HG02840 (cell line): ENCODE results near the gene DSG3.

Source experiments
- ATAC-seq: cut with Tn5 transposase; IDR thresholded peaks from one replicate; pipeline ENCODE4 v1.9.1; 2021; ENCODE audit warnings: mild to moderate bottlenecking, moderate library complexity, moderate number of reproducible peaks; ENCODE audit not compliant: unreplicated experiment, low FRiP score

The DSG3 gene

DNA sequence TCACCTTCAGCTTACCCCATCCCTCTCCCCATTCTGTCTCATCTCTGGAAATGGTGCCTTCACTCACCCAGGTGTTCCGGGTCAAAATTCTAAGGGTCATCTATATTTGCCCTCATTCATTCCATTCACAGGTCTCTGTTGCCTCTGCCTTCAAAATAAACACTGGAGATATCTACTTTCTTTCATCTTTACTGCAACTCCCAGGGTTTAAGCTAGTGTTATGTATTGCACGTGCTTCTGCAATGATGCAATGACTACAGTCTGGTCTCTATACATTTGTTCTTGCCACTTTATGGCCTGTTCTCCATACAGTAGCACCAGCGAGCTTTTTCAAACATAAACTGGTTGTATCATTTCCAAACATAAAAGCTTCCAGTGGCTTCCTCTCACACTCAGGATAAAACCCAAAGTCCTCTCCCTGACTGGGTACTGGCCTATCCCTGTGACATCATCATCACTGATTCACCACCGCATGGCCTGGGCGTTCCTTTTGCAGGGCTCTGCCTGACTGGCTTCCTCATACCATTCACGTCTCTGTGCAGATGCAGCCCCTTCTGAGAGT, 64.7 kb downstream of the DSG3 start:
- no peak for ATAC-seq

DNA sequence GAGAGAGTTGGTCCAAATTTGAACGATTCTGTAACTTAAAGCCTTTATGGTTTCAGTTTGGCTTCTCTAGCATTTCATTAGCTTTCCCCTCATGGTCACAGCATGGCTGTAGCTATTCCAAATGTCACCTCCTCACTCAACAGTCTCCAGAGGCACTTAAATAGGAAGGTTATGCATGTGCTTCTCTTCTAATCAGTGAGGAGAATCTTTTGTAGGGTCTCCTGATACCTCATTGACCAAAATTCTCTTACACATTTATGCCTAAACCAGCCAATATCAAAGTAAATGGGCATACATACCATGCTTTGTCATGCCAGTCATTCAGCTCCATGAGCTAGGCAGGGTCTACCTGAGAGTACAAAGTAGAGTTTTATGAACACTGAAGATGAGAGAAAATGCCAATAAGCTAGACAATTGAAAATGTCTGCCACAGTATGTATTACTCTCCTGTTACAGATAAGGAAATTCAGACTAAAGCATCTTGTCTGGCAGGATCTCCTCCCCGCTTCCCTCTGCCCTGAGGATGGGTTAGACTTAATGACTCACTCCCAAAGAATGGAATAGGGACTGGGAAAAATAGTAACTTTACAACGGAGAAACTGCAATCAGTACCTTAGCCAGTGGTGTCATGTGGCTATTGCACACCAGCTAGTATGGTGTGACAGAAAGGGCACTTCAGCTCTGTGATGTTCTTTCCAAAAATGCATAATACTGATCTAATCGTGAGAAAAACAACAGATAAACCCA, 65.8 kb downstream of the DSG3 start:
- ATAC-seq = no peak

DNA sequence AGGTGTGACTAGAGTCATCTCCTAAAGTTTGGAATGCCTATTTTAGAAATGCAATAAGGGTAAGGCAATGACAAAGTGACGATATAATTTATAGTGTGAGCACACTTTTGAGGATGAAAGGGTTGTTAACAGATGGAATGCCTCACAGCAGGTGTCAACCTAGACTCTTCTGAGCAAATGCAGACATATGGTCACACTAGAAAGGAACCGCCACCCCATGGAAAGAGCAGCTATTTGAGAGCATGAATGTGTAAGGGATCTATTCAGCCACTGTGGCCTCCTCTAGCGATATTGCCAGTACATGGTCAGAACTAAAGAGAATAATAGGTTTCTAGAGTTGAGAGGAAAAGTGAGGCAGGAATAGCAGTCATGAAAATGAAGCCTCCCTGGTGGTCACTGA, 68.9 kb downstream of the DSG3 start:
- no peak for ATAC-seq

DNA sequence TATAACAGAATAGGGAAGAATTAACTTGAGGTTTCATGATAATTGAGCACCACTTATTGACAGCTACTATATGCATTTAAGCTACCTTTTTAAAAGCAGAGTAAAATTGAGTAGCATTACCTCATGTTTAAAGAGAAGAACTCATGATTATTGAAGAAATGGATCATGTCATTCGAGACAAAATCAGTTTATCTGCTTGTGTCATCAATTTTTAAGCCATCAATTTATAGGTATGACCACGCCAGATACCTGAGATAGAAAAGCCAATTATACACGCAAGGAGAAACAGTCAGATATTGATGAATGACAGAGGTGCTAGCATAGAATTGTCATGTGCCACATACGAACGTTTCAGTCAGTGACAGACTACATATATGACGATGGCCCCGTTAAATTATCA, 78.8 kb downstream of the DSG3 start:
- no peak for ATAC-seq
